IMR-90 (cell line): ENCODE results near the gene GATA5. TPM values are rescaled to one million over a fixed set of nuclear protein-coding genes. Genes with fewer than 3 reads are reported as not detected.

Source experiments
- ATAC-seq: fragments of 200-7000 bp; cut with Tn5 transposase; 2 replicates; pipeline ENCODE4 v1.9.1; 2020; ENCODE audit warnings: low read depth, mild to moderate bottlenecking, moderate library complexity
- BruUV-seq: library from RNA; stranded (reverse); fragments of 400-500 nt; replicated peaks from 2 replicates; lab custom pipeline; 2021; lab: Mats Ljungman, UMichigan
- CTCF ChIA-PET: fragments of 300-600 bp; formaldehyde crosslinking; extraction: SDS; loops from one replicate; lab custom pipeline; 2021; ENCODE audit warnings: antibody characterized with exemption; lab: Yijun Ruan, JAX
- POLR2A ChIA-PET: fragments of 300-600 bp; sonication (Branson Sonifier 250); formaldehyde crosslinking; loops from one replicate; lab custom pipeline; 2022; ENCODE audit warnings: antibody characterized with exemption; ENCODE audit not compliant: unreplicated experiment; lab: Charles Lee
- DNase-seq: peaks from one replicate; pipeline ENCODE4 v3.0.0; 2013
- H2AFZ ChIP-seq: replicated peaks from 2 replicates; pipeline ENCODE3; 2013; ENCODE audit warnings: low read length, mild to moderate bottlenecking; ENCODE audit not compliant: poor library complexity
- H2AK5ac ChIP-seq: 2 replicates; pipeline ENCODE4 v1.6.1; 2013; ENCODE audit warnings: low read depth, low read length, inconsistent platforms
- H2AK9ac ChIP-seq: replicated peaks from 2 replicates; pipeline ENCODE3; 2013; ENCODE audit warnings: mild to moderate bottlenecking, low read depth, low read length, moderate library complexity; ENCODE audit not compliant: poor library complexity
- H2BK120ac ChIP-seq: 2 replicates; pipeline ENCODE4 v1.6.1; 2013; ENCODE audit warnings: low read depth, low read length, inconsistent platforms
- H2BK15ac ChIP-seq: 3 replicates; pipeline ENCODE4 v1.6.1; 2013; ENCODE audit warnings: low read depth, low read length, inconsistent platforms
- H2BK20ac ChIP-seq: 2 replicates; pipeline ENCODE4 v1.6.1; 2013; ENCODE audit warnings: low read depth, mild to moderate bottlenecking, inconsistent platforms, low read length, moderate library complexity
- H2BK5ac ChIP-seq: 2 replicates; pipeline ENCODE4 v1.6.1; 2013; ENCODE audit warnings: mild to moderate bottlenecking, low read depth, low read length, inconsistent platforms; ENCODE audit not compliant: poor library complexity, severe bottlenecking
- H3K14ac ChIP-seq: replicated peaks from 2 replicates; pipeline ENCODE4 v1.6.1; 2013; ENCODE audit warnings: low read depth, low read length, inconsistent platforms
- H3K18ac ChIP-seq: 2 replicates; pipeline ENCODE4 v1.6.1; 2013; ENCODE audit warnings: low read depth, low read length, control low read depth
- H3K23ac ChIP-seq: 2 replicates; pipeline ENCODE4 v1.6.1; 2013; ENCODE audit warnings: low read depth, low read length, inconsistent platforms
- H3K27ac ChIP-seq: 2 replicates; pipeline ENCODE4 v1.5.1; 2013; ENCODE audit warnings: mild to moderate bottlenecking, control low read depth, low read length; ENCODE audit not compliant: insufficient read depth
- H3K27me3 ChIP-seq: 2 replicates; pipeline ENCODE4 v1.6.1; 2013; ENCODE audit warnings: low read length; ENCODE audit not compliant: control insufficient read depth, insufficient read depth
- H3K36me3 ChIP-seq: 2 replicates; pipeline ENCODE4 v1.6.1; 2013; ENCODE audit warnings: low read length, mixed read lengths; ENCODE audit not compliant: control insufficient read depth, insufficient read depth
- H3K4ac ChIP-seq: 2 replicates; pipeline ENCODE4 v1.6.1; 2013; ENCODE audit warnings: low read depth, low read length, inconsistent platforms
- H3K4me1 ChIP-seq: 2 replicates; pipeline ENCODE4 v1.6.1; 2013; ENCODE audit warnings: low read length, mixed read lengths; ENCODE audit not compliant: control insufficient read depth, insufficient read depth
- H3K4me2 ChIP-seq: 2 replicates; pipeline ENCODE4 v1.6.1; 2013; ENCODE audit warnings: low read depth, mild to moderate bottlenecking, control low read depth, low read length, moderate library complexity
- H3K4me3 ChIP-seq: 2 replicates; pipeline ENCODE4 v1.5.1; 2013; ENCODE audit warnings: low read depth, mild to moderate bottlenecking, control low read depth, low read length, moderate library complexity; ENCODE audit not compliant: insufficient read depth
- H3K56ac ChIP-seq: 2 replicates; pipeline ENCODE4 v1.6.1; 2013; ENCODE audit warnings: low read length, inconsistent platforms; ENCODE audit not compliant: insufficient read depth; ENCODE audit errors: extremely low read depth
- H3K79me1 ChIP-seq, 2 experiments: 2 replicates each; pipeline ENCODE4 v1.6.1; 2013; ENCODE audit warnings: low read length in 2 of 2, inconsistent platforms in 1 of 2, low read depth in 1 of 2
- H3K9ac ChIP-seq: 2 replicates; pipeline ENCODE4 v1.6.1; 2013; ENCODE audit warnings: low read depth, low read length, control low read depth
- H3K9me1 ChIP-seq: 2 replicates; pipeline ENCODE4 v1.6.1; 2013; ENCODE audit warnings: low read length, inconsistent platforms; ENCODE audit not compliant: insufficient read depth
- H3K9me3 ChIP-seq: 2 replicates; pipeline ENCODE4 v1.6.1; 2013; ENCODE audit warnings: low read length; ENCODE audit not compliant: control insufficient read depth, insufficient read depth
- H4K20me1 ChIP-seq: 2 replicates; pipeline ENCODE4 v1.6.1; 2013; ENCODE audit warnings: low read length, inconsistent platforms; ENCODE audit not compliant: insufficient read depth
- H4K5ac ChIP-seq: 2 replicates; pipeline ENCODE4 v1.6.1; 2013; ENCODE audit warnings: mild to moderate bottlenecking, low read depth, low read length, control low read depth
- H4K8ac ChIP-seq, 2 experiments: 2 replicates each; pipeline ENCODE4 v1.6.1; 2013; ENCODE audit warnings: low read depth in 2 of 2, low read length in 2 of 2, control low read depth in 1 of 2, inconsistent platforms in 1 of 2
- H4K91ac ChIP-seq: 2 replicates; pipeline ENCODE4 v1.6.1; 2013; ENCODE audit warnings: low read depth, low read length, inconsistent platforms; ENCODE audit not compliant: insufficient read depth
- BHLHE40 ChIP-seq: fragments of 150-350 bp; IDR thresholded peaks from 2 replicates; pipeline ENCODE4 v1.6.1; 2016; ENCODE audit warnings: mild to moderate bottlenecking, low read depth, low read length
- MAZ ChIP-seq: IDR thresholded peaks from 2 replicates; pipeline ENCODE4 v1.6.1; 2012; ENCODE audit warnings: low read depth, mild to moderate bottlenecking, low read length, improper control_type of control experiment, moderate library complexity, borderline replicate concordance
- RAD21 ChIP-seq: IDR thresholded peaks from 2 replicates; pipeline ENCODE4 v1.6.1; 2012; ENCODE audit warnings: low read length, improper control_type of control experiment
- WGBS, 2 experiments: methylation state at CpG; one replicate each; pipeline versions ENCODE4 v1.1.5 to v1.1.7; 2013; ENCODE audit warnings: missing lambda C conversion rate in 2 of 2; ENCODE audit not compliant: insufficient read length in 1 of 2; ENCODE audit errors: extremely low coverage in 2 of 2; 5-methylcytosine and 5-hydroxymethylcytosine counted together
- dilution Hi-C: fragments of 300-500 bp; cut with HindIII; formaldehyde crosslinking; loops from one replicate; pipeline ENCODE4 v1.14.3; 2018; ENCODE audit warnings: low sequenced_read_pairs; ENCODE audit not compliant: unreplicated experiment
- in situ Hi-C: fragments of 300-500 bp; cut with MboI; formaldehyde crosslinking; loops from 3 replicates; pipeline ENCODE4 v1.14.3; 2019; ENCODE audit warnings: low sequenced_read_pairs, inconsistent platforms, mixed read lengths
- intact Hi-C: fragments of 100-400 bp; cut with micrococcal nuclease; formaldehyde crosslinking; loops from 2 replicates; pipeline ENCODE4 v1.10.0; 2022
- polyA plus RNA-seq, 3 experiments: library from polyadenylated mRNA; depleted of rRNA; stranded (reverse); fragments of >200 nt; gene quantifications; 2 replicates each; pipeline ENCODE4 v1.2.3, GENCODE V29; 2012; ENCODE audit warnings: low replicate concordance in 1 of 3
- total RNA-seq: library from RNA; depleted of rRNA; stranded (reverse); fragments of >200 nt; gene quantifications from 2 replicates; pipeline ENCODE4 v1.2.3, GENCODE V29; 2012; rRNA removed
- TF ChIP-seq, protein P1 (sequence below): conservative IDR thresholded peaks from 2 replicates; pipeline ENCODE4 v1.5.1; 2012; ENCODE audit warnings: mild to moderate bottlenecking, low read depth, low read length, improper control_type of control experiment
- TF ChIP-seq, protein P2 (sequence below): fragments of 150-350 bp; IDR thresholded peaks from 2 replicates; pipeline ENCODE4 v1.6.1; 2016; ENCODE audit warnings: low read depth, mild to moderate bottlenecking, low read length, moderate library complexity, borderline replicate concordance

GATA5 gene
- total and polyA plus RNA-seq, 2 of the 4 experiments (the other 2 are of a cell fraction) = not detected

DNA sequence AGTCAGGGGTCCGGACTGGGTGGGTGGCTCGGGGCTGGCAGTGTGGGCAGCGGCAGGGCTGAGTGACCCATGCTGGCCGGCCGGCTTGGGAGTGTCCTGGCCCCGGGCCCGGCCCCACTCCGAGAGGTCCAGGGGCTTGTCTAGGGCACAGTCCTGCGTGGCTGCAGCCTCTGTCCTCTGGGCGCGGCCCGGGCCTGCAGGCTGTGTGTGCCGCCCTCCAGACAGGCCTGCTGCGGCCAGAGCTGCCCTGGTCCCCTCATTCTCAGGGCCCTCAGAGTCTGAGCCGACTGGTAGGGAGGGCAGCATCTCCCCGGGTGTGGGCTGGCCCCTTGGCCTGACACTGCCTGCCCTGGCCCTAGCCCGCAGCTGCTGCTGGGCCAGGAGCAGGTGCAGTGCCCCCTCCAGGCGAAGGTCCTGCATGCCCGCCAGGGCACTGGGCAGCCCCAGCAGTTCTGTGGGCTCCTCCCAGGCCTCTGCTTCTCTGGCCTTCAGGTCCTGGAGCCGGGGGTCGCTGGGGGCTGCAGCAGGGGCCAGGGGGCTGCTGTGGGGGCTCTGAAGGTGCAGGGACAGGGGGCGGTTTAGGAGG is 61.8 kb downstream of the GATA5 start:
- no peak overlapping the region for H3K27ac ChIP-seq
- dilution Hi-C loops = no loop called here
- no peak overlapping the region for H4K8ac ChIP-seq
- H3K79me1 ChIP-seq = no peaks in the 10 kb centered on the region
- no peak overlapping the region for H3K4me3 ChIP-seq
- H2BK120ac ChIP-seq = no peak overlapping the region
- H2AK5ac ChIP-seq = no peak overlapping the region
- POLR2A ChIA-PET = no interaction called here
- no TSS peak for BruUV-seq
- no peak overlapping the region for H2BK20ac ChIP-seq
- in situ Hi-C loops = no loop called here
- no peak overlapping the region for H4K5ac ChIP-seq
- intact Hi-C loops = no loop called here
- H3K9me3 ChIP-seq = no peaks in the 10 kb centered on the region
- H2AK9ac ChIP-seq = no peak overlapping the region
- no peak overlapping the region for H2AFZ ChIP-seq
- H3K14ac ChIP-seq = no peak overlapping the region
- H3K23ac ChIP-seq = no peak overlapping the region
- TF ChIP-seq, protein P1, sequence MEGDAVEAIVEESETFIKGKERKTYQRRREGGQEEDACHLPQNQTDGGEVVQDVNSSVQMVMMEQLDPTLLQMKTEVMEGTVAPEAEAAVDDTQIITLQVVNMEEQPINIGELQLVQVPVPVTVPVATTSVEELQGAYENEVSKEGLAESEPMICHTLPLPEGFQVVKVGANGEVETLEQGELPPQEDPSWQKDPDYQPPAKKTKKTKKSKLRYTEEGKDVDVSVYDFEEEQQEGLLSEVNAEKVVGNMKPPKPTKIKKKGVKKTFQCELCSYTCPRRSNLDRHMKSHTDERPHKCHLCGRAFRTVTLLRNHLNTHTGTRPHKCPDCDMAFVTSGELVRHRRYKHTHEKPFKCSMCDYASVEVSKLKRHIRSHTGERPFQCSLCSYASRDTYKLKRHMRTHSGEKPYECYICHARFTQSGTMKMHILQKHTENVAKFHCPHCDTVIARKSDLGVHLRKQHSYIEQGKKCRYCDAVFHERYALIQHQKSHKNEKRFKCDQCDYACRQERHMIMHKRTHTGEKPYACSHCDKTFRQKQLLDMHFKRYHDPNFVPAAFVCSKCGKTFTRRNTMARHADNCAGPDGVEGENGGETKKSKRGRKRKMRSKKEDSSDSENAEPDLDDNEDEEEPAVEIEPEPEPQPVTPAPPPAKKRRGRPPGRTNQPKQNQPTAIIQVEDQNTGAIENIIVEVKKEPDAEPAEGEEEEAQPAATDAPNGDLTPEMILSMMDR = 0 out of 2 replicates have a peak, but pooled peaks have one; percentile 11
- TF ChIP-seq BHLHE40 (no peak), MAZ (no peak), RAD21 (no peak)
- TF ChIP-seq, protein P2, sequence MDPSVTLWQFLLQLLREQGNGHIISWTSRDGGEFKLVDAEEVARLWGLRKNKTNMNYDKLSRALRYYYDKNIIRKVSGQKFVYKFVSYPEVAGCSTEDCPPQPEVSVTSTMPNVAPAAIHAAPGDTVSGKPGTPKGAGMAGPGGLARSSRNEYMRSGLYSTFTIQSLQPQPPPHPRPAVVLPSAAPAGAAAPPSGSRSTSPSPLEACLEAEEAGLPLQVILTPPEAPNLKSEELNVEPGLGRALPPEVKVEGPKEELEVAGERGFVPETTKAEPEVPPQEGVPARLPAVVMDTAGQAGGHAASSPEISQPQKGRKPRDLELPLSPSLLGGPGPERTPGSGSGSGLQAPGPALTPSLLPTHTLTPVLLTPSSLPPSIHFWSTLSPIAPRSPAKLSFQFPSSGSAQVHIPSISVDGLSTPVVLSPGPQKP = no peak
- no peak overlapping the region for H3K18ac ChIP-seq
- no peaks in the 10 kb centered on the region for H4K20me1 ChIP-seq
- H3K56ac ChIP-seq = no peak overlapping the region
- WGBS, 2 experiments = 78% methylated on average over 12 of the region's 22 CpGs; no CpG with 5 or more reads in 1 of the 2 experiments
- H3K36me3 ChIP-seq = no peaks in the 10 kb centered on the region
- no peaks in the 10 kb centered on the region for H3K9me1 ChIP-seq
- H3K4me1 ChIP-seq = no peaks in the 10 kb centered on the region
- no peak overlapping the region for H3K4me2 ChIP-seq
- H4K91ac ChIP-seq = no peak overlapping the region
- H3K27me3 ChIP-seq = peaks cover 11% of the 10 kb centered on the region; the same call in 1 of the 2 replicates
- no peak overlapping the region for H2BK15ac ChIP-seq
- H3K9ac ChIP-seq = no peak overlapping the region
- no peak overlapping the region for H3K4ac ChIP-seq
- no peak overlapping the region for H2BK5ac ChIP-seq
- ATAC-seq (no peak), DNase-seq (no peak)
- CTCF ChIA-PET = no interaction called here

Other genes with a start within 250 kb of the GATA5 start
- gene OSBPL2, start 237.5 kb downstream of the GATA5 start, total RNA-seq = 27.6 and 28.6 TPM in 2 replicates
- 17.7 and 19.3 TPM in 2 replicates for gene OSBPL2, start 237.5 kb downstream of the GATA5 start, polyA plus RNA-seq (2012; rRNA removed)
- gene ADRM1, start 173.0 kb downstream of the GATA5 start, total RNA-seq = 96.9 and 103 TPM in 2 replicates
- gene ADRM1, start 173.0 kb downstream of the GATA5 start, polyA plus RNA-seq (2012; rRNA removed) = 149 and 188 TPM in 2 replicates
- gene LAMA5, start 108.7 kb downstream of the GATA5 start, total RNA-seq = 0.56 and 0.90 TPM in 2 replicates
- gene LAMA5, start 108.7 kb downstream of the GATA5 start, polyA plus RNA-seq (2012; rRNA removed) = 7.3 and 11.4 TPM in 2 replicates
- gene RPS21, start 88.9 kb downstream of the GATA5 start, total RNA-seq = 2,710 and 3,846 TPM in 2 replicates
- gene RPS21, start 88.9 kb downstream of the GATA5 start, polyA plus RNA-seq (2012; rRNA removed) = 4,298 and 4,766 TPM in 2 replicates
- 1.1 and 1.4 TPM in 2 replicates for gene CABLES2, start 68.7 kb downstream of the GATA5 start, total RNA-seq
- 5.1 TPM in 2 replicates for gene CABLES2, start 68.7 kb downstream of the GATA5 start, polyA plus RNA-seq (2012; rRNA removed)
- not detected in 2 replicates for gene RBBP8NL, start 48.5 kb downstream of the GATA5 start, total RNA-seq
- not detected in 2 replicates for gene RBBP8NL, start 48.5 kb downstream of the GATA5 start, polyA plus RNA-seq (2012; rRNA removed)
- 0.56 and 0.72 TPM in 2 replicates for gene SLCO4A1, start 166.5 kb upstream of the GATA5 start, total RNA-seq
- 1.1 and 1.5 TPM in 2 replicates for gene SLCO4A1, start 166.5 kb upstream of the GATA5 start, polyA plus RNA-seq (2012; rRNA removed)
- 0.54 and 0.56 TPM in 2 replicates for gene NTSR1, start 232.8 kb upstream of the GATA5 start, total RNA-seq
- 1.8 and 2.3 TPM in 2 replicates for gene NTSR1, start 232.8 kb upstream of the GATA5 start, polyA plus RNA-seq (2012; rRNA removed)